ENCODE data around the gene KDM7A.
A peak's percentile ranks its signal among the peaks of the same experiment; 100 is the strongest.

KDM7A gene

DNA sequence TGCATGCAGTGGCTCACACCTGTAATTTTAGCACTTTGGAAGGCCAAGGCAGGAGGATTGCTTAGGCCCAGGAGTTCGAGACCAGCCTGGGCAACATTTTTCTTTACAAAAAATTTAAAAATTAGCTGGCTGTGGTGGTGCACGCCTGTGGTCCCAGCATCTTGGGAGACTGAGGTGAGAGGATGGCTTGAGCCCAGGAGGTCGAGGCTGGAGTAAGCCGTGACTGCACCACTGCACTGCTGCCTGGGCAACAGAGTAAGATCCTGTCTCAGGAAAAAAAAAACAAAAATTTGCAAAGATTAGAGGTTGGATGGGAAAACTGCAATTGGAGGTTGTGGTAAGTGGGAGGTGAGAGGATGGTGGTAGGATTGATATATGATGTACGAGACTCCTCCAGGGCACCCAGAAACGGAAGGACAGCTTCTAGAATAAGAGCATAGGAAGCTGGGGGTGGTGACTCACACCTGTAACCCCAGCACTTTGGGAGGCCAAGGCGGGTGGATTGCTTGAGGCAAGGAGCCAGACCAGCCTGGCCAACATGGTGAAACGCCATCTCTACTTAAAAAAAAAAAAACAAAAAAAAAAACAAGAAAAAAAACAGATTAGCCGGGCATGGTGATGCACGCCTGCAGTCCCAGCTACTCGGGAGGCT, 94.9 kb downstream of the KDM7A start:
- DNase-seq = no peak

DNA sequence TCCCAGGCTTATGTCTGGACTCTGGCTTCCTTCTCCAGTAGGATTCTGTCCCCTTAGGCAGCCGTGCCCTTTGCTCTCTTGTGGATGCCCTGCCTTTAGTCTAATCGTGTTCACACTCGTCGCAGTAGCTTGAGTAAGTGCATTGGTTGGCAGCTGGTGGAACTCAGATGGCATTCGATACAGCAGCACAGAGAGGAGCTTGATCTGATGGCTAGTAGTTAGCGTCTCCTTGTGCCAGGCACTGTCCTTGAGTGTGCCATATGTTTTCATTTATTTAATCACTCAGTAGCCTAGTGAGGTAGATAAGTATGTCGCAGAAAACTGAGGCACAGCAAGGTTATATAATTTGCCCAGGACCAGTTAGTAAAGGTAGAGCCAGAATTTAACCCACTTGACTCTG, 95.9 kb downstream of the KDM7A start:
- no peak for DNase-seq

DNA sequence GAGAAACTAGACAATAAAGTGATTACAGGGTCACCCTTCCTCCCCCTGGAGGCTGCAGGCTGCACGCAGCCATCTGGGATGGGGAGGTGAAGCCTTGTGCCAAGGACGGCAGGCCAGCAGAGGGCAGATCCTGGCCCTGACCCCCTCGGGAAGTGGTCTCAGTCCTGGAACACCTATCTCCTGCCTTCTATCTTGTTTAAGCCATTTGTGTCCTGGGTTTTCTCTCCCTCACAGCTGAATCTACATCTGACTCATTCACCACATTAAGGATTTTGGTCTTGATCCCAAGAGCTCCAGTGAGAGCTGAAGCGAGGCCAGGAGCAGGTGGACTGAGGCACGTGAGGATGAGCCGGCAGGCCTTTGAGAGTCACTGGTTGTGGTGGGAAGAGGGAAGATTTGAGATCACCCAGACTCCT, 97.7 kb downstream of the KDM7A start:
- no peak for DNase-seq

DNA sequence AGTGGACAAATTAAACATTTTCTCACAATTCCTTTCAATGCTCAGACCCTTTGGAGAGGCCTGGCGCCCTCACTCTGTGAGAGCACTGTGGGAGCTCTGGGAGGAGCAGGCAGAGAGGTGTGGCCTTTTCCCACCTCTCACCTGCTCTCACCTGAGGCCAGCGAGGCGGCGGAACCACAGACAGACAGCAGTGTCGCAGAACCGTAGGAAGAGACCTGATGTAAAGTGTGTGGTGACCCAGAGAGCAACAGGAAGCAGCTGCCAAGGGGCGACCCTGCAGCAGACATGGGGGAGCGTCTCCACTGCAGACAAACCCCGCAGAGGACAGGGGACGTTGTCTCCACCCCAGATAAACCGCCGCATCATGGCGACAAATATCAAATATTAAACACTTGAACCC, 98.4 kb downstream of the KDM7A start:
- no peak for DNase-seq

DNA sequence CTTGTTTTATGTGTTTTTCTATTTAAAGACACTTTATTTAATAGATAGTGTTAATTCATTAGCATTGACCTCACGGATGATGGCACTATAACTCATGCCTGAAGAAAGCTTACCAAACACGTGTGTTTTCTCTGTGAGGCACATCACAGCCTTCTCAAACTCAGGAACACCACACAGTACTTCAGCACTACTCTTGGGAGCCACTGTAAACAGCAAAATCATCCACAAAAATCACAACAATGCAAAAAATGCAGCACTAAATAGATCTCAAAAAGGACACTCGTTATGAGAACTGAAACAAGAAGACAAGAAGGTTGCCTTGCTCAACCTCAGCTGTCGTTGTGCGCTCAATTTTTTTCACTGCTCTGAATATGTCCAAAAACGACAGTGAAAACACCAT, 102.0 kb downstream of the KDM7A start:
- no peak for DNase-seq

DNA sequence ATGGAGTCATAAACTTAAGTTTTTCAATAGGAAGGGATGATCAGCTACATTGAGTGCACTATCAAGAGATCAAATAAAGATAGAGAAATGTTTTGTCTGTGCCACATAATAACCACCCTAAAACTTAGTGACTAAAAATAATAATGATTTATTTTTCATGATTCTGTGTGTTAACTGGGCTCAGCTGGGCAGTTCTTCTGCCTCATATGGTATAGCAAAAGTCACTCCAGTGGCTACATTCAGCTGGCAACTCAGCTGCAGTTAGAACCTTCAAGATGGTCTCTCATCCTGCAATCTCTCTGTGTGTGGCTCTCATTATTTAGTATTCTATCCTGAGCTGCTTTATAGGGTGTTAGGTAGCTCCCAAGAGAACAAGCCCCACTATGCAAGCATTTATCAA, 106.2 kb downstream of the KDM7A start:
- no peak for DNase-seq

DNA sequence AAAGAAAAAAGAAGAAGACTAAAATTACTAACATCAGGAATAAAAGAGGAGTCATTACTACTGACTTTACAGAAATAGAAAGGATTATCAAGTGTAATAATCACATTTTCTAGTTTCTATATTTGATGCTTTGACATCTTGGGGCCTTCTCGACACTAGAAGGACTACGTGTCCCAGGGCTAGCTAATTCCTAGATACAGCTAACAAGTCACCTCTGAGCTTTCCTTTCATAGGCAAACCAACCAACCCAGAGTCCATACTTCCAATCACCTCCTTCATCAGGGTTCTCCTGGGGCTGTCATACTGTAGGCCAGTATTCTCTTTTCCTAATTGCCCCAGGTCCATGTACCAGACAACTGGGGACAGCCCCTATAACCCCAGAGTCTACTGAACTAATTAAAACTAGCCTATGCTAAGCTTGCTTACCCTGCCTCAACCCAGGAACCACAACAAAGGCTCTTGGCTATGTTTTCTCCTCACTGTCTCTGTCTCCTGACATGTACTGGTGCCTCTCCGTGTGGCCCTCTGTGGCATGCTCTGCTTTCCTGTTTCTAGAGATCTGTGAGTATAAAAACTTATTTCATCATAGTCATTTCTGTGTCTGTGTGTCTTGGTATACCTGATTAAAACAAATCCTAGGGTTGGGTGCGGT, 107.4 kb downstream of the KDM7A start:
- DNase-seq = no peak

DNA sequence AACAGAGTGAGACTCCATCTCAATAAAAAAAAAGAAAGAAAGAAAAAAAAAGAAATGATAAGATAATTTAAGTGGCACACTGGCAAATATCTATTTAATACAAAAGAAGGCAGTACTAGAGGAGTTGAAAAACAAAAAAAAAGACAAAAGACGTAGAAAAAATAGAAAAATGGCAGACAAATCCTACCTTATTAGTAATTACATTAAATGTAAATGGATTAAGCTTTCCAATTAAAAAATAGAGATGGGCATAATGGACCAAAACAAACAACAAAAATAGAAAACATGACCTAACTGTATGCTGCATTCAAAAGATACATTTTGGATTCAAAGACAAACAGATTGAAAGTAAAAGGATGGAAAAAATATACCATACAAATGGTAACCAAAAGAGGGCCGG, 108.8 kb downstream of the KDM7A start:
- DNase-seq = no peak

DNA sequence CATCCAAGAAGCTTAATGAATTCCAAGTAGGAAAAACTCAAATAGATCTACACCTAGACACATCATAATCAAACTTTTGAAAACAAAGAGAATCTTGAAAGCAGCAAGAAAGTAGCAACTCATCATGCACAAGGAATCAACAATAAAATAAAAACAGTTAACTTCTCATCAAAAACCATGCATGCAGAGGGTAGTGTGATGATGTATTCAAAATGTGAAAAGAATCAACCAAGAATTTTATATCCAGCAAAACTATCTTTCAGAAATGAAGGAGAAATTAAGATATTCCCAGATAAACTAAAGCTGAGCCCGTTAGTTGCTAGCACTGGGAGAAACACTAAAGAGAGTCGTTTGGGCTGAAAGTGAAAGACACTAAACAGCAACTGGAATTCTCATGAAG, 109.7 kb downstream of the KDM7A start:
- no peak for DNase-seq

DNA sequence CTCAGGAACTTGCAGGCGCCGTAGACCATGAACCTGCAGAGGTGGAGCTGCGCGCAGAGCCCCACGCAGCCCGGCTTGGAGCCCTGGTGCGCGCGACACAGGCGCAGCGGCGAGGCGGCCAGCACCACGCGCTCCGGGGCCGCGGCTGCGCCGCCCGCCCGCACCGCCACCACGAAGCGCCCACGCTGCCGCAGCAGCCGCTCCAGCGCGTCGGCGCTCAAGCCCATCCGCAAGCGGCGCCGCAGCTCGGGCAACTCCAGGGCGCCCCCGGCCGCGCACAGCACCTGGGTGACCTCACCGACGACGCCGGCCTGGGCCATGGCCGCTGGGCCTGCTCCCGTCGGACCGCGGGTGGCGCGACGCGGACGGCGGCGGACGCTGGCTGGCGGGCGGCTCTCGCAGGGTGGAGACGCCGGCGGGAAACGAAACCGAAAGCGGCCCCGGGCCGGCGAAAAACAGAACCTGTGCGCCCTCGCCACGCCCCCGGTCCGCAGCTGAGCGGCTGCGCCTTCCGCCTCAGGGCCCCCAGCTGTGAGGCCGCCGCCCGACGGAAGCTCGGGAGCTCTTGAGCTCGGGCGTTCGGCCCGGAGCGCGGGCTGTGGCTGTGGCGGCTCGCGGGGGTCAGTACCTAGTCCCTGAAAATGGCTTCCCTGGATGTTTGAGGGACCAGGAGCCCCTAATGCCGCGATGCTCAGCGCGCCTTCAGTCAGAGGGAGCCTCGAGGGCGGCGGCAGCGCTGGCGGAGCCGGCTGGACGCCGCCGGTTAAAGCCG, 114.1 kb downstream of the KDM7A start, which contains the start of gene PARP12:
TSS of gene PARP12 (minus strand) at position 424 of the 772 bp plus-strand sequence. CDS start at position 320, 104 bp downstream.
- DNase-seq = peak; percentile 91

DNA sequence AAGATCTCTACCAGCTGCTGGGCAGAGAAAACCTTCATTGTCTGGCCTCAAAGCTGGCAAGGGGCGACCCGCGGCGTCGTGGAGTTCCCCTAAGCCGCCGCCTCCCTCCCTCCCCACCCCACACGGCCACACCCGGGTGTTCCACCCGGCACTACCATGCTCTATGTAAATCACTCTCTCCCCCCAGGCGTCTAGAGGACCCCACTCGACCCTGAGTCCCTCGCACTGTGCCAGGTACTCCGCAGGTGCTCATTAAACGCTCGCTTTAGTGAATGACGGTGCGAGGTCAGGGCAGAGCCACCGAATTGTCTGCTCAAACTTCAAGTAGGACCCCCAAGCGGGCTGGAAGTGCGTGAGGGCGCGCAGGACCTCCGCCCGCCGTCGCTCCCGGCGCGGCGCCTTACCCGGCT, 114.7 kb downstream of the KDM7A start:
- DNase-seq = peak; percentile 69

DNA sequence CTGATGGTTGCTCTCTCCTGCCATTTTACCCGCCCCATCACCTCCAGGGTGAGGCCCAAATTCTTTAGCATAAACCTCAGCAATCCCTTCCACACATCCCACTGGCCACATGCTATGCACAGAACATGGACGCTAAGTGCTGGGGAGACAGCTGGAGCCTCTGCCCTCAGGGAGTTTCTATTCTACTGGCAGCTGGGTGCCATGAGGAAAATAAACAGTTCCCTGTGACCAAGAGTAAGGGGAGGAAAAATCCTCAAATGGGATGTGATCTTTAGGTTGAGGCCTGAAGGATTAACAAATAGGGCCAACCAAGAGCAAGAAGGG, 115.2 kb downstream of the KDM7A start:
- DNase-seq = no peak

DNA sequence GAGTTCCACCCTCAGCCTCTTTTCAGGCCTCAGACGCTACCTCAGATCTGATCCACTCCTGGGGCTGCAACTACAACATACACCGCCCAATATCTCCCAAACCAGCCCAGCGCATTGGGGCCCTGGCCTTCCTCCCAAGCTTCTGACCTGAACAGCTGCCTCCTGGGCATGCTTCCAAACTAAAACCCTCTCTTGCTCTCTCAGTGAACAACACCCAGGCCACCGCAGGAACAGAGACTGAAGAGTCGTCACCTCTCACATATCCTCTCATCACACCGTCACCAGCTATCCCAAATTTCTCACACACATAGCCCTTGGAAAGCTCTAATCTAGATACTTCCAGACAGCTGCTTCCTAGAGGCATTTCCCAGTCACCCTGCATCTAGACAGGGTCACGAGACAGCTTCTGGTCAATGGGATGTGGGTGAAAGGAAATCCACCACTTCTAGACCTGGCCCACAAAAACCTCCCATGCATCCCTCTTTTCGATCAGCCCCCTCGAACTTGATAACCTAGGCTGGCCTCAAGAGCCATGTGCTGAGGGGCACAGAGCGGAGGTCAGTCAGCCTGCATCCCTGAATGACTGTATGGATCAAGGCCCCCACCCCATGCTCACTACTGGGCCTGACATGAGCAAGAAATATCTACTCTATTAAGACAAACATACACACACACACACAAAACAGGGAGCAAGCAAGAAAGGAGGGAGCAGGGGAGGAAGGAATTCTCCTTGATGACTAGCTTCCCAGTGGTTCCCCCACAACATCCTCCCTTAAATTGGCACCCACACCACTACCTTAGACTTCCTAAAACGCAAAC, 115.8 kb downstream of the KDM7A start:
- DNase-seq = no peak

DNA sequence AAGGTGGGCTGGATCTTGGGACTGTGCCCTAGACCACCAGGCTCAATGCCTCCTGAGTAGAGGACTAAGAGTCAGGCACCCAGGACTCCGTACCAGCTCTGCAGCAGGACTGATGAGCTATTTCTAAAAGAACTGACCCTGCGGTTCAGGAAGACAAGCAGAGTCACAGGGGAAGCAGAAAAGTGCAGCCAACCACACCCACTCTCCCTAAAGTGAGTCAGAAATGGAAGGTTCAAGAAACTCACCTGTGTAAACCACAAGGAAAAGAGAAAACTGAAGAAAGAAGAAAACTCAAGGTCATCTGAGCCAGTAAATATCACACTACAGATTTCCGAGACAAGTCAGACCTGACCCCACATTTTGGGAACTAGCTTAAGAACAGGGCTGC, 116.5 kb downstream of the KDM7A start:
- DNase-seq = no peak

DNA sequence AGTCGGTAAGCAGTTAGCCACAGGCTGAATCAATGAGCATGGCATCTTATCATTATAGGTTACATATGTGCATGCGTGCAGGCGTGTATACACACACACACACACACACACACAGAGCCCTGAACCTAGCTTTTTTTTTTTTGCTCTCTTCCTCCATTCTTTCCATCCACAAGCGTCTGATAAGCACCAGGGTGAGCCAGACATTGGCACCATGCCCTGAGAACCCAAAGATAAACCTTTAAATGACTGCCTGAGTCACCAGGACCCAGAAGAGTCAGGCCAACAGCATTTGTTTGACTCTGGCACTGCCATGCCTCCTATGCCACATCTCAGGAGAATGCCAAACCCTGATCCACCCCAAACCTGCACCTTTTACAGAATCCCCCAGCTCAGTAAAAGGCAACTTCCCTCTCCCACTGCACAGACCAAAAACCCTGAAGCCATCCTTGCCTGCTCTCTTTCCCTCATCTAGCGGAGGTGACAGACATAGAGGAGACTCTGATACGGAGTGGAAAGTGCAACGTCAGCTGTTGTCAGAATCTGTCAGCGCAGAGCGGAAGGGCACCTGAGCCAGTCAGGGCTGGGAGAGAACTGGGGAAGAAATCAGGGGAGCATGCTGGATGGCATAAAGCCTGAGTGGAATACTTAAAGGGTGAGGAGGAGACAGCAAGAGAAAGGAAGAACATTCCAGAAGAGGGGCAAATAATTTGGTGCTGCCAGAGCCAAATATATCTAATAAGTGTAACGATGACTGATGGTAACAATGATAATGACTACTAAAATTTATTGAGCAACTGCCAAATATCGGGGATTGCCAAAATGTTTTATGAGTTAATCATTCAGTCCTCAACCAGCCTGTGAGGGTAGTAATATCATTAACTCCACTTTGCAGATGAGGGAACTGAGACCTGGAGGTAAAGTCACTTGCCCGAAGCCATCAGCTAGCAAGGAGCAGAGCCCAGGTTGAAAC, 117.2 kb downstream of the KDM7A start:
- no peak for DNase-seq

DNA sequence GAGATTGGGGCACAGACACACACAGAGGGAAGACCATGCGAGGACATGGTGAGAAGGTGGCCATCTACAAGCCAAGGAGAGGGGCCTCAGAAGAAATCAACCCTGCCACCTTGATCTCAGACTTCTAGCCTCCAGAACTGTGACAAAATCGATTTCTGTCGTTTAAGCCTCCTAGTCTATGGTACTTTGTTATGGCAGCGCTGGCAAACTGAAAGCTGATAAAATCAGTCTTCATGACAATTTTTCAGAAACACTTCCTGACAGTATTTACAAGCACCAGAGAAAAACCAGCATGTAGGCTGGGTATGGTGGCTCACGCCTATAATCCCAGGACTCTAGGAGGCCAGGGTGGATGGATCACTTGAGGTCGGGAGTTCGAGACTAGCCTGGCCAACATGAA, 118.3 kb downstream of the KDM7A start:
- no peak for DNase-seq

DNA sequence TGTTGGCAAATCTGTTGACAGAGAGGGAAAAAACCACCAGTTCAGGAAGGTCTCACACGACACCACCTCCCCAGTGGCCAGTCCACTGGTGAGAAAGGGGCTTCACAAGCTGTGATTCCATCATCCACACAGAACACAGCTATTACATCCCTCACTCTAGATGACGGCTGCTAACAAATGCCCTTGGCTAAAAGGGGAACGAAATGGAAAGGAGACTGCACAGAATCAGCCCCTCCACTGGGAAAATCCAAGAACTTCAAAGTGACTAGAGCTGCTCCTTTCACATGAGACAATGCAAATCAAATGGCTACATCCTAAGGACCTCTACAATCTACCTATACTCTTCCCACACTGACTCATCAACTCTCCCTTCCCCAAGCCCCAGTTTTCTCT, 119.6 kb downstream of the KDM7A start:
- no peak for DNase-seq

DNA sequence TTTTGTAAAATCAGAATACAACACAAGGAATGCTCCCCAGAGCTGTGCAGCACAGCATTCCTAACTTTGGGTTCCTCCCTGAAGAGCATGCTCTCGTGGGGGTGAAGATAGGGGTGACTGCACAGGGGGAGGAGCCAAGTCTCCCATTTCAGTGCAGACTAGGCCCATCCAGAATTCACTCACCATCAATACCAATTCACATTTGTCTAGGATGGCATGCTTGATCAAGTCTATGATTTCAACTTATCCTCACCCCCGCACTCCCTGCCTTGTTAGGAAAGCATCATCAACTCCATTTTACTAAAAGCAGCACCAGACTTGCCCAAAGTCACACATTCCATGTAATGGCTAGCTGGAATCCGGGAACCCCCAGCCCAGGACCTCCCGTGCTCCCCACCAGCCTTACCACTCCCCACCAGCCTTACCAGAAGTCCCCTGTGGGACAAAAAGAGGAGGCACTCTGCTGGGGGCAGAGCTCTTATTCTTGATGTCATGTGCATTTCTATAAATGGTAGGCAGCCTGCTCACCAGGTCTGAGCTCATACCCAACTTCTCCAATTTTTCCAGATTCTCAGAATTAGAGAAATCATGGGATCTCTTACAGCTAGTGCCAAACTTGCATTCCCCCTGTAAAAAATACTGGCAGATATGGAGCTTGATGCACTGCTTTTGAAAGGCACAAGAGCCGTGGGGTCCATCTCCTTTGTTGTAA, 120.2 kb downstream of the KDM7A start:
- no peak for DNase-seq

DNA sequence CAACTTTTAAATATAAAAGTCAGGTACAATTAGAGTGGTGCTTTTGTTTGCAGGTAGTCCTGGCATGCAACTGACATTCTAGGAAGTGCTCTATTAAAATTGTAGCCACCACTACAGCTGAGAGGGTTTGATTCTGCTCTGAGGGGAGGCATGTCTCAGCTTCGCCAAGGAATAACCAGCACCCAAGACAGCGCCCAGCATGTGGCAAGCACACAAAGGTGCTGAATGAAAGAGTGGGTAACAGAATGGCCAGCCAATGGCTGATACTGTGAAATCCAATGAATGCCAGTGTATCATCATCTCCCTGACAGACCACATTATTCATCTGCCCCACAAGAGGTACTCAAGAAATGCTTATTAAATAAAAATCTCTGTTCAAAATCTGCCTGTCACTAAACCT, 121.0 kb downstream of the KDM7A start:
- DNase-seq = no peak

DNA sequence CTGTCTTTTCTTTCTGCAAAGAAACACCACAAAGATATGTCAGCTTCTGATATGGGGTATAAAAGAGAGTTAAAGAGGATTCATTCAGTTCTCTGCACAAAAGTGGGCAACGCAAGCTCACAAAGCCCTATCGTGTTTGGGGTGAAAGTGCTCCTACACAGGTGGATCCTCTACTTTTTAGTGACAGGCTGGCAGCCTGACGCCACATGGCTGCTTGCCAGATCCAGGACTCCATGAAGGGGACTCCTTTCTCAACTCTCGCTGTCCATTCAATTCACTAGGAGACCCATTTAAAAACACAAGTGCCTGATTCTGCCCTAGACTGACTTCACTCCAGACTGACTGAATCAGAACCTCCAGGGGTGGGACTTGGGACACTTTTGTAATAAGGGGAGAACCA, 122.0 kb downstream of the KDM7A start:
- no peak for DNase-seq

DNA sequence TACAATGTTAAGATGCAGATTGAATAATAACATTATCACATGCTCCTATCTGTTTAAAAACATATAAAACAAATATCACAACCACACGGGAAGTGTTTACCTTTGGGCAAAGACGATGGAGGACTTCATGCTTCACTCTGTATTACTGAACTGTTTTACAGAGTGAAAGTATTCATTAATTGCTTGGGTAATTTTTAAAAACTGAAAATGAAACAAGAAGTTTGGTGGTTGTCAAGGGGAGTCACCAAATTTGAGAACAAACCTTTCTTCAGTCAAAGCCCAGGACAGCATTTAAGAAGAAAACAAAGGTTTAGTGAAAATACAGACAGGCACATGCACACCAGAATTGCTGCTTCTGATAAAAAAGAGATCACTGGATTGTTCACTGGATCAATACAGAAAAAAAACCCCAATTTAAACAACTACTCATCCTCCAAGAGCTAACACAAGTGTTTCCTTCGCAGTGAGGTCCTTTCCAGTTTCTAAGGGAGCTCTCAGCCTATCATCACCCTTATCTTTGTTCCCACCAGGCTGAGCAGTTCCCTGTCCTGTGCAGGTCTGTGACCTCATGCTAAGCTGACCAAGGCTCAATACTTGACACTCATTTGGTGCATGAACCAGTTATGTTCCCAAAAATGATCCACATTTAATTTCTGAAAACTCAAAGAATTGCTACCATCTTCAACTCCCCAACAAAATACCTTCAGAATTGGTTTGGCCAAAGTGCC, 122.8 kb downstream of the KDM7A start:
- DNase-seq = no peak
